CD14-positive monocyte (primary cell): ENCODE data around the gene CACNA1G. TPM values are rescaled to one million over a fixed set of nuclear protein-coding genes. Genes with fewer than 3 reads are reported as not detected.

Experiments used
- DNase-seq, 3 donors: peaks; one replicate each; pipeline ENCODE4 v3.0.0-alpha.2; 2011 to 2022
- H2AFZ ChIP-seq: 2 replicates; pipeline ENCODE4 v1.6.0; 2012; ENCODE audit warnings: mild to moderate bottlenecking, low read depth, low read length, inconsistent platforms; ENCODE audit not compliant: insufficient read depth, poor library complexity, severe bottlenecking
- H3K27ac ChIP-seq, 2 donors: 1 replicate in 1 of 2; 2 replicates in 1 of 2; pipeline ENCODE4 v1.5.1; 2012 to 2013; ENCODE audit warnings: low read length in 2 of 2, control low read depth in 1 of 2, inconsistent platforms in 1 of 2, low read depth in 1 of 2, mild to moderate bottlenecking in 1 of 2
- H3K27me3 ChIP-seq, 2 donors: one replicate each; pipeline versions ENCODE4 v1.6.0 to v1.6.1; 2011 to 2013; ENCODE audit warnings: low read length in 2 of 2; ENCODE audit not compliant: control insufficient read depth in 2 of 2, insufficient read depth in 2 of 2
- H3K36me3 ChIP-seq, 2 donors: replicated peaks in 1 of 2; 1 replicate in 1 of 2; 2 replicates in 1 of 2; pipeline versions ENCODE4 v1.5.1 to v1.6.1; 2012 to 2013; ENCODE audit warnings: low read length in 2 of 2, control low read depth in 1 of 2, inconsistent platforms in 1 of 2, mild to moderate bottlenecking in 1 of 2; ENCODE audit not compliant: insufficient read depth in 2 of 2, control insufficient read depth in 1 of 2
- H3K4me1 ChIP-seq, 2 donors: 1 replicate in 1 of 2; 2 replicates in 1 of 2; pipeline versions ENCODE4 v1.5.1 to v1.6.1; 2012 to 2013; ENCODE audit warnings: low read length in 2 of 2, control low read depth in 1 of 2, inconsistent platforms in 1 of 2, mild to moderate bottlenecking in 1 of 2, moderate library complexity in 1 of 2; ENCODE audit not compliant: insufficient read depth in 2 of 2, control insufficient read depth in 1 of 2
- H3K4me2 ChIP-seq: replicated peaks from 2 replicates; pipeline ENCODE3; 2012; ENCODE audit warnings: low read length, moderate library complexity, mild to moderate bottlenecking; ENCODE audit not compliant: poor library complexity, severe bottlenecking; ENCODE audit errors: extremely low read depth
- H3K4me3 ChIP-seq, 3 experiments: fragments of 200-600 bp in 1 of 3; sonication (generic) in 1 of 3; replicated peaks in 1 of 3; 1 replicate in 2 of 3; 2 replicates in 1 of 3; pipeline ENCODE4 v1.5.1; 2011 to 2013; ENCODE audit warnings: low read length in 3 of 3, mild to moderate bottlenecking in 3 of 3, control low read depth in 2 of 3, low read depth in 2 of 3, inconsistent platforms in 1 of 3, moderate library complexity in 1 of 3
- H3K79me2 ChIP-seq: 2 replicates; pipeline ENCODE4 v1.6.0; 2012; ENCODE audit warnings: mild to moderate bottlenecking, control low read depth, inconsistent platforms, low read length, moderate library complexity; ENCODE audit not compliant: insufficient read depth
- H3K9ac ChIP-seq: 2 replicates; pipeline ENCODE4 v1.6.0; 2017; ENCODE audit warnings: low read length, mild to moderate bottlenecking; ENCODE audit not compliant: insufficient read depth, poor library complexity, severe bottlenecking
- H3K9me3 ChIP-seq, 2 donors: replicated peaks in 1 of 2; 1 replicate in 1 of 2; 2 replicates in 1 of 2; pipeline versions ENCODE4 v1.5.1 to v1.6.1; 2012 to 2013; ENCODE audit warnings: low read length in 2 of 2, control low read depth in 1 of 2; ENCODE audit not compliant: control insufficient read depth in 1 of 2, insufficient read depth in 1 of 2
- H4K20me1 ChIP-seq: 2 replicates; pipeline ENCODE4 v1.6.0; 2012; ENCODE audit warnings: mild to moderate bottlenecking, low read length, control low read depth, moderate library complexity; ENCODE audit not compliant: insufficient read depth
- H3K27ac Mint-ChIP-seq, 7 donors: one replicate each; pipeline ENCODE4 v1.8.0; 2020; ENCODE audit warnings: mild to moderate bottlenecking in 7 of 7, mixed read lengths in 7 of 7, moderate library complexity in 6 of 7, inconsistent platforms in 2 of 7
- H3K27me3 Mint-ChIP-seq, 3 donors: one replicate each; pipeline ENCODE4 v1.8.0; 2021 to 2022; ENCODE audit warnings: low read depth in 3 of 3, mild to moderate bottlenecking in 3 of 3, mixed read lengths in 3 of 3, moderate library complexity in 3 of 3, inconsistent platforms in 1 of 3
- H3K36me3 Mint-ChIP-seq, 2 donors: one replicate each; pipeline ENCODE4 v1.8.0; 2020; ENCODE audit warnings: mixed read lengths in 2 of 2, inconsistent platforms in 1 of 2, mild to moderate bottlenecking in 1 of 2
- H3K4me1 Mint-ChIP-seq: one replicate; pipeline ENCODE4 v1.8.0; 2020; ENCODE audit warnings: mild to moderate bottlenecking, mixed read lengths
- H3K4me3 Mint-ChIP-seq, 2 donors: one replicate each; pipeline ENCODE4 v1.8.0; 2020; ENCODE audit warnings: mild to moderate bottlenecking in 2 of 2, mixed read lengths in 2 of 2, moderate library complexity in 1 of 2
- H3K9me3 Mint-ChIP-seq, 7 donors: one replicate each; pipeline ENCODE4 v1.8.0; 2020 to 2022; ENCODE audit warnings: mixed read lengths in 7 of 7, mild to moderate bottlenecking in 6 of 7, moderate library complexity in 6 of 7, inconsistent platforms in 2 of 7
- WGBS: methylation state at CpG from one replicate; pipeline ENCODE4 v1.1.5; 2013; ENCODE audit warnings: missing lambda C conversion rate; ENCODE audit not compliant: insufficient coverage; 5-methylcytosine and 5-hydroxymethylcytosine counted together
- intact Hi-C, 2 donors: fragments of 100-400 bp; cut with micrococcal nuclease; formaldehyde crosslinking; loops; one replicate each; pipeline versions ENCODE4 v1.15.0 to v1.15.1; 2023
- polyA plus RNA-seq, 3 donors: library from polyadenylated mRNA; depleted of rRNA in 1 of 3; unstranded in 2 of 3; stranded (reverse) in 1 of 3; fragments of 300-500 nt in 2 of 3; fragments of >200 nt in 1 of 3; fragmentation: Illumina TruSeq in 2 of 3; gene quantifications; 1 replicate in 2 of 3; 2 replicates in 1 of 3; pipeline ENCODE4 v1.2.3, GENCODE V29; 2012 to 2021
- TF ChIP-seq, protein P1 (sequence below): fragments of 200-600 bp; IDR thresholded peaks from one replicate; pipeline ENCODE4 v1.8.0; 2022; ENCODE audit warnings: antibody characterized with exemption, mild to moderate bottlenecking

Gene CACNA1G
- polyA plus RNA-seq, 3 donors, result 0.03 TPM; not detected in 2

DNA sequence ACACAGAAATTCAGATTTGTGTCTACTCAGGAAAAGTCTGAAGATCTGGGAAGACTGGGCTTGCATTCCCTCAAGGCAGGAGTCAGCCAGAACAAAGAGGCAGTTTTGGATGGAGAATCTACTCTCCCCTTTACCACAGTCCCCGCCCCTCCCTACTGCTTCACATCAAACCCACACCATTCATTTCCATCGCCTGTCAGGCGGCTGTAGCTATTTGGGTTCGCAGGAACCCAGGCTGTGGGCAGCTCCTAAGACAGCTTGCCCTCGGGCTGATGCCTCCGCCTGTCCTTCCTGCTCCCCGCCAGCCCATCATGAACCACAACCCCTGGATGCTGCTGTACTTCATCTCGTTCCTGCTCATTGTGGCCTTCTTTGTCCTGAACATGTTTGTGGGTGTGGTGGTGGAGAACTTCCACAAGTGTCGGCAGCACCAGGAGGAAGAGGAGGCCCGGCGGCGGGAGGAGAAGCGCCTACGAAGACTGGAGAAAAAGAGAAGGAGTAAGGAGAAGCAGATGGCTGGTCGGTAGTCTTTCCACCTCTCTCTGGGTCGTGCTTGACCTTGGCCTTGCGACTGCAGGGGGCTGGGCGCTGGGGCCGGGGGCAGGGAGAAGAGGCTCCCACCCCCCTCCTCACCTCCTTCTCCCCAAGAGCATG lies 47.1 kb downstream of the CACNA1G start:
- H3K27me3 Mint-ChIP-seq, result peaks cover 20 to 47% (median 30%) of the 10 kb centered on the region in 3 donors
- no peaks in the 10 kb centered on the region for H3K36me3 Mint-ChIP-seq
- Histone ChIP-seq H3K4me2 (no peak overlapping the region), H3K4me1 (no peaks in the 10 kb centered on the region), H3K9ac (no peak overlapping the region), H3K4me3 (no peak overlapping the region), H4K20me1 (no peaks in the 10 kb centered on the region), H3K27me3 (peaks cover 0 to 18% of the 10 kb centered on the region in 2 donors), H3K27ac (no peak overlapping the region), H2AFZ (no peak overlapping the region), H3K79me2 (no peaks in the 10 kb centered on the region), H3K36me3 (no peaks in the 10 kb centered on the region), H3K9me3 (no peaks in the 10 kb centered on the region)
- intact Hi-C loops, result no loop called here
- H3K27ac Mint-ChIP-seq, result no peak overlapping the region
- no peak for DNase-seq
- H3K9me3 Mint-ChIP-seq, result no peaks in the 10 kb centered on the region
- WGBS, result 74% methylated on average over 7 of the region's 19 CpGs
- H3K4me3 Mint-ChIP-seq, result peak overlapping the region in 1 of 2 donors; percentile 60
- H3K4me1 Mint-ChIP-seq, result peaks cover 16% of the 10 kb centered on the region
- TF ChIP-seq, protein P1, sequence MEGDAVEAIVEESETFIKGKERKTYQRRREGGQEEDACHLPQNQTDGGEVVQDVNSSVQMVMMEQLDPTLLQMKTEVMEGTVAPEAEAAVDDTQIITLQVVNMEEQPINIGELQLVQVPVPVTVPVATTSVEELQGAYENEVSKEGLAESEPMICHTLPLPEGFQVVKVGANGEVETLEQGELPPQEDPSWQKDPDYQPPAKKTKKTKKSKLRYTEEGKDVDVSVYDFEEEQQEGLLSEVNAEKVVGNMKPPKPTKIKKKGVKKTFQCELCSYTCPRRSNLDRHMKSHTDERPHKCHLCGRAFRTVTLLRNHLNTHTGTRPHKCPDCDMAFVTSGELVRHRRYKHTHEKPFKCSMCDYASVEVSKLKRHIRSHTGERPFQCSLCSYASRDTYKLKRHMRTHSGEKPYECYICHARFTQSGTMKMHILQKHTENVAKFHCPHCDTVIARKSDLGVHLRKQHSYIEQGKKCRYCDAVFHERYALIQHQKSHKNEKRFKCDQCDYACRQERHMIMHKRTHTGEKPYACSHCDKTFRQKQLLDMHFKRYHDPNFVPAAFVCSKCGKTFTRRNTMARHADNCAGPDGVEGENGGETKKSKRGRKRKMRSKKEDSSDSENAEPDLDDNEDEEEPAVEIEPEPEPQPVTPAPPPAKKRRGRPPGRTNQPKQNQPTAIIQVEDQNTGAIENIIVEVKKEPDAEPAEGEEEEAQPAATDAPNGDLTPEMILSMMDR, result no peak

DNA sequence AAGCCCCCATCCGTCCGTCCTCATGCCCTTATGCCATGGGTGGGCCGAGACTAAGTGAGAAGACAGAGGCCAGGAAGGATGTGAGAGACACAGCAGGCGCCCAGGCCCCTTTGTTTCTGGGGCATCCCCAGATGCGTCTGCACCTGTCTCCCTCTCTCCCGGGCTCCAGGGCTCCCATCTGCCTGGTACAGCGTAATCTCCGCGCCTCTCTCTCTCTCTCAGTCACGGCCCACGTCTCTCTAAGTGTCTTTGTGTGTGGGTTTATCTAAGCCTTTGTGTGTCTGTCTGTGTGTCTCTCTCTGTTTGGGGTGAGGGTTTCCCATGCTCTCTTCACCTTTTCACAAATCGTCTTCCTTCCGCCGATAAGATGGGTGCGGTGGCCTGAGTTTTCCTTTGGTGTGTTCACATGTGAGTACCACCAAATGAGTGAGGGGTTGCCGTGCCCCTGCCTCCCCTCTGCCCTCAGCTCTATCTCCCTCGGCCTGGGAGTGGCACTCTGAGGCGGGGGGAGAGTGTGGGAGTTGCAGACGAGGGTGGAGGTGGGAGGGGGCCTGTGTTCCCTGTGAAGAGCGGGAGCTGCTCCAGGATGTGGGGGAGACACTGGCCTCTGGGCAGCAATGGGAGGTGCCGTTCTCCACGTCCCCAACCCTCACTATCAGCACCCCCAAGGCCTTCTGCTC lies 48.3 kb downstream of the CACNA1G start:
- H4K20me1 ChIP-seq, result no peaks in the 10 kb centered on the region
- intact Hi-C loops, result no loop called here
- no peaks in the 10 kb centered on the region for H3K79me2 ChIP-seq
- Mint-ChIP-seq H3K4me1 (peaks cover 21% of the 10 kb centered on the region), H3K4me3 (no peak overlapping the region), H3K27ac (no peak overlapping the region), H3K36me3 (no peaks in the 10 kb centered on the region), H3K27me3 (peaks cover 14 to 44% (median 28%) of the 10 kb centered on the region in 3 donors), H3K9me3 (no peaks in the 10 kb centered on the region)
- H3K9me3 ChIP-seq, result no peaks in the 10 kb centered on the region
- TF ChIP-seq, protein P1, result no peak
- peaks cover 1 to 2% of the 10 kb centered on the region in 2 donors for H3K4me1 ChIP-seq
- no peaks in the 10 kb centered on the region for H3K36me3 ChIP-seq
- no peak overlapping the region for H3K4me2 ChIP-seq
- H3K27ac ChIP-seq, result no peak overlapping the region
- 96% methylated on average over 4 of the region's 22 CpGs for WGBS
- peaks cover 0 to 17% of the 10 kb centered on the region in 2 donors for H3K27me3 ChIP-seq
- DNase-seq, result no peak
- H3K9ac ChIP-seq, result no peak overlapping the region
- H3K4me3 ChIP-seq, result no peak overlapping the region
- no peak overlapping the region for H2AFZ ChIP-seq
